ENCODE data around the gene AHSP.
A peak's percentile ranks its signal among the peaks of the same experiment; 100 is the strongest.
"Not testable (repeated sequence)": the region's sequence is repeated elsewhere in the genome, so short reads cannot be mapped to it uniquely, and the experiment has no call there.

The AHSP gene

GRCh38 chr16:31484048-31484447, 43.7 kb upstream of the AHSP start:
- not testable (repeated sequence) for H3K9ac ChIP-seq (ENCODE audit: low read length); H3K36me3 ChIP-seq (ENCODE audit: control insufficient read depth, insufficient read depth, low read length); H2BK15ac ChIP-seq (replicated peaks; ENCODE audit: low read depth); H3K18ac ChIP-seq (ENCODE audit: low read length); H2AK5ac ChIP-seq (ENCODE audit: low read length); H3K79me2 ChIP-seq (ENCODE audit: control insufficient read depth, insufficient read depth, low read length); H3K79me1 ChIP-seq (ENCODE audit: low read length); DNase-seq; H3K23ac ChIP-seq (ENCODE audit: low read length); H3K4me1 ChIP-seq (ENCODE audit: control insufficient read depth, low read depth, low read length); H4K5ac ChIP-seq (ENCODE audit: low read length); H2BK5ac ChIP-seq (ENCODE audit: low read length); H3K56ac ChIP-seq (ENCODE audit: low read length); H4K8ac ChIP-seq (ENCODE audit: low read depth, low read length); H3K27ac ChIP-seq (ENCODE audit: low read depth, low read length); H2BK120ac ChIP-seq (ENCODE audit: low read depth, low read length); H3K4me3 ChIP-seq (ENCODE audit: low read length); H3K4ac ChIP-seq (ENCODE audit: low read depth, low read length); H3K4me2 ChIP-seq (ENCODE audit: low read length)
- no CpG with 5 or more reads among the region's 4 CpGs for WGBS (ENCODE audit: extremely low coverage, insufficient coverage, low lambda C conversion rate)
- H3K27me3 ChIP-seq (ENCODE audit: insufficient read depth, low read length, poor library complexity) = peaks cover 12% of the 10 kb centered on the region

GRCh38 chr16:31484491-31485171, 43.1 kb upstream of the AHSP start:
- Histone ChIP-seq H3K4me1 (ENCODE audit: control insufficient read depth, low read depth, low read length) (no peaks in the 10 kb centered on the region), H3K23ac (ENCODE audit: low read length) (no peak overlapping the region), H2BK120ac (ENCODE audit: low read depth, low read length) (no peak overlapping the region), H3K9ac (ENCODE audit: low read length) (no peak overlapping the region), H3K18ac (ENCODE audit: low read length) (no peak overlapping the region), H3K27me3 (ENCODE audit: insufficient read depth, low read length, poor library complexity) (peaks cover 12% of the 10 kb centered on the region), H4K8ac (ENCODE audit: low read depth, low read length) (no peak overlapping the region), H2AK5ac (ENCODE audit: low read length) (no peak overlapping the region), H3K27ac (ENCODE audit: low read depth, low read length) (no peak overlapping the region), H3K4me3 (ENCODE audit: low read length) (no peak overlapping the region), H3K79me1 (ENCODE audit: low read length) (no peaks in the 10 kb centered on the region), H3K36me3 (ENCODE audit: control insufficient read depth, insufficient read depth, low read length) (no peaks in the 10 kb centered on the region), H2BK5ac (ENCODE audit: low read length) (no peak overlapping the region), H3K4ac (ENCODE audit: low read depth, low read length) (no peak overlapping the region), H4K5ac (ENCODE audit: low read length) (no peak overlapping the region), H2BK15ac (replicated peaks; ENCODE audit: low read depth) (no peak overlapping the region), H3K79me2 (ENCODE audit: control insufficient read depth, insufficient read depth, low read length) (no peaks in the 10 kb centered on the region), H3K4me2 (ENCODE audit: low read length) (no peak overlapping the region), H3K56ac (ENCODE audit: low read length) (peak overlapping the region; percentile 44)
- DNase-seq = peak; percentile 27
- no CpG with 5 or more reads among the region's 14 CpGs for WGBS (ENCODE audit: extremely low coverage, insufficient coverage, low lambda C conversion rate)

- H2BK15ac ChIP-seq (replicated peaks; ENCODE audit: low read depth) = no peak overlapping the region
- H3K79me1 ChIP-seq (ENCODE audit: low read length) = no peaks in the 10 kb centered on the region
- no CpG with 5 or more reads among the region's 17 CpGs for WGBS (ENCODE audit: extremely low coverage, insufficient coverage, low lambda C conversion rate)
- no peak for DNase-seq
- no peak overlapping the region for H4K5ac ChIP-seq (ENCODE audit: low read length)
- H3K4me3 ChIP-seq (ENCODE audit: low read length) = no peak overlapping the region
- no peaks in the 10 kb centered on the region for H3K4me1 ChIP-seq (ENCODE audit: control insufficient read depth, low read depth, low read length)
- H3K56ac ChIP-seq (ENCODE audit: low read length) = no peak overlapping the region
- H4K8ac ChIP-seq (ENCODE audit: low read depth, low read length) = no peak overlapping the region
- no peaks in the 10 kb centered on the region for H3K79me2 ChIP-seq (ENCODE audit: control insufficient read depth, insufficient read depth, low read length)
- no peak overlapping the region for H3K4me2 ChIP-seq (ENCODE audit: low read length)
- H2AK5ac ChIP-seq (ENCODE audit: low read length) = no peak overlapping the region
- H3K36me3 ChIP-seq (ENCODE audit: control insufficient read depth, insufficient read depth, low read length) = no peaks in the 10 kb centered on the region
- no peak overlapping the region for H3K23ac ChIP-seq (ENCODE audit: low read length)
- H2BK120ac ChIP-seq (ENCODE audit: low read depth, low read length) = no peak overlapping the region
- no peak overlapping the region for H2BK5ac ChIP-seq (ENCODE audit: low read length)
- no peak overlapping the region for H3K18ac ChIP-seq (ENCODE audit: low read length)
- H3K27me3 ChIP-seq (ENCODE audit: insufficient read depth, low read length, poor library complexity) = peaks cover 12% of the 10 kb centered on the region
- no peak overlapping the region for H3K4ac ChIP-seq (ENCODE audit: low read depth, low read length)
- no peak overlapping the region for H3K27ac ChIP-seq (ENCODE audit: low read depth, low read length)
- H3K9ac ChIP-seq (ENCODE audit: low read length) = no peak overlapping the region
Observed at GRCh38 chr16:31485571-31485970, 42.1 kb upstream of the AHSP start.

- Histone ChIP-seq H3K4me3 (ENCODE audit: low read length) (no peak overlapping the region), H3K4ac (ENCODE audit: low read depth, low read length) (no peak overlapping the region), H3K9ac (ENCODE audit: low read length) (no peak overlapping the region), H3K79me2 (ENCODE audit: control insufficient read depth, insufficient read depth, low read length) (no peaks in the 10 kb centered on the region), H4K8ac (ENCODE audit: low read depth, low read length) (no peak overlapping the region), H2AK5ac (ENCODE audit: low read length) (no peak overlapping the region), H4K5ac (ENCODE audit: low read length) (no peak overlapping the region), H3K4me1 (ENCODE audit: control insufficient read depth, low read depth, low read length) (no peaks in the 10 kb centered on the region), H2BK120ac (ENCODE audit: low read depth, low read length) (no peak overlapping the region), H3K18ac (ENCODE audit: low read length) (no peak overlapping the region), H3K36me3 (ENCODE audit: control insufficient read depth, insufficient read depth, low read length) (no peaks in the 10 kb centered on the region), H3K4me2 (ENCODE audit: low read length) (no peak overlapping the region), H3K56ac (ENCODE audit: low read length) (no peak overlapping the region), H3K27me3 (ENCODE audit: insufficient read depth, low read length, poor library complexity) (peaks cover 12% of the 10 kb centered on the region), H3K79me1 (ENCODE audit: low read length) (no peaks in the 10 kb centered on the region), H3K23ac (ENCODE audit: low read length) (no peak overlapping the region), H3K27ac (ENCODE audit: low read depth, low read length) (no peak overlapping the region), H2BK5ac (ENCODE audit: low read length) (no peak overlapping the region), H2BK15ac (replicated peaks; ENCODE audit: low read depth) (no peak overlapping the region)
- DNase-seq = no peak
- WGBS (ENCODE audit: extremely low coverage, insufficient coverage, low lambda C conversion rate) = no CpG with 5 or more reads among the region's 5 CpGs
Observed at GRCh38 chr16:31486045-31486444, 41.7 kb upstream of the AHSP start.

GRCh38 chr16:31487071-31487719, 40.5 kb upstream of the AHSP start:
- H3K4ac ChIP-seq (ENCODE audit: low read depth, low read length) = no peak overlapping the region
- DNase-seq = no peak
- no peaks in the 10 kb centered on the region for H3K4me1 ChIP-seq (ENCODE audit: control insufficient read depth, low read depth, low read length)
- no peak overlapping the region for H3K23ac ChIP-seq (ENCODE audit: low read length)
- H4K5ac ChIP-seq (ENCODE audit: low read length) = no peak overlapping the region
- no peak overlapping the region for H3K9ac ChIP-seq (ENCODE audit: low read length)
- peak overlapping the region; percentile 30 for H3K56ac ChIP-seq (ENCODE audit: low read length)
- peak overlapping the region; percentile 85 for H3K4me2 ChIP-seq (ENCODE audit: low read length)
- no peaks in the 10 kb centered on the region for H3K79me1 ChIP-seq (ENCODE audit: low read length)
- no peak overlapping the region for H4K8ac ChIP-seq (ENCODE audit: low read depth, low read length)
- no peak overlapping the region for H2BK5ac ChIP-seq (ENCODE audit: low read length)
- WGBS (ENCODE audit: extremely low coverage, insufficient coverage, low lambda C conversion rate) = no CpG with 5 or more reads among the region's 48 CpGs
- no peaks in the 10 kb centered on the region for H3K79me2 ChIP-seq (ENCODE audit: control insufficient read depth, insufficient read depth, low read length)
- H2BK15ac ChIP-seq (replicated peaks; ENCODE audit: low read depth) = no peak overlapping the region
- no peak overlapping the region for H3K27ac ChIP-seq (ENCODE audit: low read depth, low read length)
- no peak overlapping the region for H2AK5ac ChIP-seq (ENCODE audit: low read length)
- H3K4me3 ChIP-seq (ENCODE audit: low read length) = no peak overlapping the region
- H3K36me3 ChIP-seq (ENCODE audit: control insufficient read depth, insufficient read depth, low read length) = no peaks in the 10 kb centered on the region
- H3K18ac ChIP-seq (ENCODE audit: low read length) = no peak overlapping the region
- H3K27me3 ChIP-seq (ENCODE audit: insufficient read depth, low read length, poor library complexity) = peaks cover 12% of the 10 kb centered on the region
- no peak overlapping the region for H2BK120ac ChIP-seq (ENCODE audit: low read depth, low read length)

Measured in mesendoderm (in vitro differentiated cells).